Right lobe of liver (tissue), 6 donors: ENCODE measurements around the gene ZNF618. TPM values are rescaled to one million over a fixed set of nuclear protein-coding genes. Genes with fewer than 3 reads are reported as not detected.
A peak's percentile ranks its signal among the peaks of the same experiment; 100 is the strongest.

Source experiments
- ATAC-seq, 4 donors: fragments of 200-7000 bp; cut with Tn5 transposase; one replicate each; pipeline ENCODE4 v1.9.1; 2020; ENCODE audit warnings: mild to moderate bottlenecking in 4 of 4, moderate library complexity in 4 of 4
- DNase-seq, 3 donors: peaks; one replicate each; pipeline ENCODE4 v3.0.0-alpha.2; 2020
- H3K27ac ChIP-seq, 3 donors: fragments of 200-600 bp; one replicate each; pipeline ENCODE4 v1.8.0; 2022
- H3K27me3 ChIP-seq, 2 donors: fragments of 200-600 bp; one replicate each; pipeline ENCODE4 v1.8.0; 2022
- H3K36me3 ChIP-seq, 4 donors: fragments of 200-600 bp; sonication (generic) in 1 of 4; one replicate each; pipeline versions ENCODE4 v1.5.1 to v1.8.0; 2017 to 2022; ENCODE audit warnings: control low read depth in 1 of 4
- H3K4me1 ChIP-seq, 4 donors: fragments of 200-600 bp; sonication (generic) in 1 of 4; one replicate each; pipeline versions ENCODE4 v1.5.1 to v1.8.0; 2017 to 2022; ENCODE audit warnings: control low read depth in 1 of 4
- H3K4me3 ChIP-seq, 3 donors: fragments of 200-600 bp; one replicate each; pipeline ENCODE4 v1.8.0; 2022
- H3K9me3 ChIP-seq, 4 donors: fragments of 200-600 bp; sonication (generic) in 1 of 4; one replicate each; pipeline versions ENCODE4 v1.5.1 to v1.8.0; 2017 to 2022; ENCODE audit warnings: control low read depth in 1 of 4
- CTCF ChIP-seq, 4 donors: fragments of 200-600 bp in 3 of 4; fragments of 450-650 bp in 1 of 4; IDR thresholded peaks; one replicate each; pipeline versions ENCODE4 v1.5.1 to v1.8.0; 2016 to 2022; ENCODE audit warnings: antibody characterized with exemption in 4 of 4, mild to moderate bottlenecking in 2 of 4
- POLR2A ChIP-seq: fragments of 450-650 bp; IDR thresholded peaks from one replicate; pipeline ENCODE4 v1.6.1; 2017; ENCODE audit warnings: antibody characterized with exemption, mild to moderate bottlenecking
- WGBS: methylation state at CpG from one replicate; pipeline ENCODE4 v1.1.6; 2018; ENCODE audit warnings: low coverage, low lambda C conversion rate; ENCODE audit not compliant: insufficient coverage; ENCODE audit errors: missing lambda C conversion rate; 5-methylcytosine and 5-hydroxymethylcytosine counted together
- intact Hi-C, 2 donors: fragments of 100-400 bp; cut with DNase I; formaldehyde crosslinking; loops; one replicate each; pipeline versions ENCODE4 v1.11.2 to v1.14.1; 2022
- total RNA-seq, 6 experiments: library from RNA; depleted of rRNA in 2 of 6; stranded (reverse); fragments of >200 nt in 2 of 6; fragmentation: NEBNext Ultra II Directional in 3 of 6; extraction: Animal tissue kit (Norgen Biotek cat#: 25700) in 3 of 6; gene quantifications; one replicate each; pipeline versions ENCODE4 v1.1.0 to v1.2.4, GENCODE V29; 2016 to 2023
- donor health status: DM: no; HTN: yes; CAD: no.
- donor health status: DM: no; HTN: no; CAD: no.
- donor health status: DM: no; HTN: no; CAD: no.
- donor health status: DM: no; HTN: yes; CAD: no.
- donor health status: DM: no; HTN: yes; CAD: no.

The ZNF618 gene
- total RNA-seq, 6 experiments from 2014 or later: 2.9 to 7.9 (median 6.0) TPM

- Histone ChIP-seq H3K36me3 (no peaks in the 10 kb centered on the region), H3K4me3 (no peak overlapping the region), H3K27ac (no peak overlapping the region), H3K27me3 (no peaks in the 10 kb centered on the region), H3K4me1 (peaks cover 0 to 32% (median 7%) of the 10 kb centered on the region in 4 donors), H3K9me3 (no peaks in the 10 kb centered on the region)
- DNase-seq (peak in 1 of 3 donors; percentile 50), ATAC-seq (peak; percentile 18 to 46 (median 22))
- intact Hi-C loops: no loop called here
- WGBS: 83% methylated on average over 6 of the region's 16 CpGs
- TF ChIP-seq CTCF (IDR thresholded peaks at IDR 0.05): peak; percentile 23 to 41 (median 33)
- no peak for TF ChIP-seq POLR2A
Measured at GRCh38 chr9:113998525-113999255, 122.6 kb downstream of the ZNF618 start.

GRCh38 chr9:113999256-114000062 lies 123.3 kb downstream of the ZNF618 start:
- ATAC-seq: no peak
- TF ChIP-seq POLR2A (no peak), CTCF (IDR thresholded peaks at IDR 0.05) (no peak)
- intact Hi-C loops: no loop called here

GRCh38 chr9:114000063-114000454 lies 124.0 kb downstream of the ZNF618 start:
- WGBS: 89% methylated on average over 12 of the region's 13 CpGs
- H3K27ac ChIP-seq: no peak overlapping the region
- no peaks in the 10 kb centered on the region for H3K27me3 ChIP-seq
- no peak for TF ChIP-seq POLR2A
- no peak for TF ChIP-seq CTCF (IDR thresholded peaks at IDR 0.05)
- no peaks in the 10 kb centered on the region for H3K36me3 ChIP-seq
- no peak overlapping the region for H3K4me3 ChIP-seq
- intact Hi-C loops: no loop called here
- ATAC-seq (no peak), DNase-seq (peak in 1 of 3 donors; percentile 24)
- peaks cover 0 to 18% (median 0%) of the 10 kb centered on the region in 4 donors for H3K4me1 ChIP-seq
- H3K9me3 ChIP-seq: no peaks in the 10 kb centered on the region

More at GRCh38 chr9:113999256-114000062, 123.3 kb downstream of the ZNF618 start:
- H3K4me3 ChIP-seq: no peak overlapping the region
- peak in 1 of 3 donors; percentile 41 for DNase-seq
- no peaks in the 10 kb centered on the region for H3K27me3 ChIP-seq
- no peaks in the 10 kb centered on the region for H3K36me3 ChIP-seq
- no peak overlapping the region for H3K27ac ChIP-seq
- no peaks in the 10 kb centered on the region for H3K9me3 ChIP-seq
- peaks cover 0 to 24% (median 3%) of the 10 kb centered on the region in 4 donors for H3K4me1 ChIP-seq
- 76% methylated on average over 6 of the region's 17 CpGs for WGBS

GRCh38 chr9:114000671-114001409 lies 124.7 kb downstream of the ZNF618 start:
- Histone ChIP-seq H3K9me3 (no peaks in the 10 kb centered on the region), H3K36me3 (no peaks in the 10 kb centered on the region), H3K27me3 (no peaks in the 10 kb centered on the region), H3K4me1 (peaks cover 0 to 10% (median 0%) of the 10 kb centered on the region in 4 donors), H3K27ac (no peak overlapping the region), H3K4me3 (no peak overlapping the region)
- no peak for TF ChIP-seq CTCF (IDR thresholded peaks at IDR 0.05)
- no peak for TF ChIP-seq POLR2A
- DNase-seq: peak in 1 of 3 donors; percentile 33
- WGBS: no CpG with 5 or more reads among the region's 8 CpGs
- intact Hi-C loops: no loop called here
- ATAC-seq: no peak
